Panc1 (cell line): ENCODE results near the gene FES.

ENCODE experiments used
- POLR2AphosphoS5 ChIP-seq: IDR thresholded peaks from 2 replicates; pipeline ENCODE4 v1.6.1; 2012; ENCODE audit warnings: mild to moderate bottlenecking, low read depth, low read length, moderate library complexity
- SIN3A ChIP-seq: IDR thresholded peaks from 2 replicates; pipeline ENCODE4 v1.6.1; 2012; ENCODE audit warnings: low read depth, mild to moderate bottlenecking, low read length, moderate library complexity, borderline replicate concordance; ENCODE audit not compliant: insufficient read depth
- TF ChIP-seq, protein P1 (sequence below): fragments of 450-650 bp; IDR thresholded peaks from 2 replicates; pipeline ENCODE4 v1.5.1; 2017; ENCODE audit warnings: mild to moderate bottlenecking
- TF ChIP-seq, protein P2 (sequence below), 2 experiments: IDR thresholded peaks; 2 replicates each; pipeline ENCODE4 v1.6.1; 2011 to 2012; ENCODE audit warnings: low read depth in 2 of 2, control low read depth in 1 of 2, low read length in 1 of 2, mild to moderate bottlenecking in 1 of 2, moderate library complexity in 1 of 2; ENCODE audit not compliant: insufficient read depth in 1 of 2

DNA sequence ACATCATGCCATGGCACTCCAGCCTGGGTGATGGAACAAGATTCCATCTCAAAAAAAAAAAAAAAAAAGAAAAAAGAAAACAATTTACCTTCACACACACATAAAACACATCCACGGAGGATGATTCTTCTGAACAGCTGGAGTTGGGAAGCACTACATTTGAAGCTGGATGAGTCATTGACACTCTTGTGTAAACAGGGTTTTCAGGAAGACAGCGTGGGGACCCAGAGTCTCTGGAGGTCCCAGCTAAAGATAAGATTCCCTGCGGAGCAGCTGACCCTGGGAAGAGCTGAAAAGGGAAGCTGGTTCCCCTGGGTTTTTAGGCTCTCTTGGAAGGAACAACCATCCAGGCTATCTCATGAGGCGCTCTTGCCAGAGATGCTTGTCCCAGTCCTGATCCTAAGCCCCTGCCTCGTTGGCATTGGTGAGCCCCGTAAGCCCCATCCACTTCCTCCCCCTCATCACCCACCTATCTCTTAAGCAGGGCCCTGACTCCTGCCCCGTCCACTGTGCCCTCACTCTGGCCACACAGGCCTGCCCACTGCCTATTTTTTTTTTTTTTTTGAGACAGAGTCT is 47.9 kb upstream of the FES start:
- TF ChIP-seq, protein P1, sequence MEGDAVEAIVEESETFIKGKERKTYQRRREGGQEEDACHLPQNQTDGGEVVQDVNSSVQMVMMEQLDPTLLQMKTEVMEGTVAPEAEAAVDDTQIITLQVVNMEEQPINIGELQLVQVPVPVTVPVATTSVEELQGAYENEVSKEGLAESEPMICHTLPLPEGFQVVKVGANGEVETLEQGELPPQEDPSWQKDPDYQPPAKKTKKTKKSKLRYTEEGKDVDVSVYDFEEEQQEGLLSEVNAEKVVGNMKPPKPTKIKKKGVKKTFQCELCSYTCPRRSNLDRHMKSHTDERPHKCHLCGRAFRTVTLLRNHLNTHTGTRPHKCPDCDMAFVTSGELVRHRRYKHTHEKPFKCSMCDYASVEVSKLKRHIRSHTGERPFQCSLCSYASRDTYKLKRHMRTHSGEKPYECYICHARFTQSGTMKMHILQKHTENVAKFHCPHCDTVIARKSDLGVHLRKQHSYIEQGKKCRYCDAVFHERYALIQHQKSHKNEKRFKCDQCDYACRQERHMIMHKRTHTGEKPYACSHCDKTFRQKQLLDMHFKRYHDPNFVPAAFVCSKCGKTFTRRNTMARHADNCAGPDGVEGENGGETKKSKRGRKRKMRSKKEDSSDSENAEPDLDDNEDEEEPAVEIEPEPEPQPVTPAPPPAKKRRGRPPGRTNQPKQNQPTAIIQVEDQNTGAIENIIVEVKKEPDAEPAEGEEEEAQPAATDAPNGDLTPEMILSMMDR: no peak
- TF ChIP-seq, protein P2, sequence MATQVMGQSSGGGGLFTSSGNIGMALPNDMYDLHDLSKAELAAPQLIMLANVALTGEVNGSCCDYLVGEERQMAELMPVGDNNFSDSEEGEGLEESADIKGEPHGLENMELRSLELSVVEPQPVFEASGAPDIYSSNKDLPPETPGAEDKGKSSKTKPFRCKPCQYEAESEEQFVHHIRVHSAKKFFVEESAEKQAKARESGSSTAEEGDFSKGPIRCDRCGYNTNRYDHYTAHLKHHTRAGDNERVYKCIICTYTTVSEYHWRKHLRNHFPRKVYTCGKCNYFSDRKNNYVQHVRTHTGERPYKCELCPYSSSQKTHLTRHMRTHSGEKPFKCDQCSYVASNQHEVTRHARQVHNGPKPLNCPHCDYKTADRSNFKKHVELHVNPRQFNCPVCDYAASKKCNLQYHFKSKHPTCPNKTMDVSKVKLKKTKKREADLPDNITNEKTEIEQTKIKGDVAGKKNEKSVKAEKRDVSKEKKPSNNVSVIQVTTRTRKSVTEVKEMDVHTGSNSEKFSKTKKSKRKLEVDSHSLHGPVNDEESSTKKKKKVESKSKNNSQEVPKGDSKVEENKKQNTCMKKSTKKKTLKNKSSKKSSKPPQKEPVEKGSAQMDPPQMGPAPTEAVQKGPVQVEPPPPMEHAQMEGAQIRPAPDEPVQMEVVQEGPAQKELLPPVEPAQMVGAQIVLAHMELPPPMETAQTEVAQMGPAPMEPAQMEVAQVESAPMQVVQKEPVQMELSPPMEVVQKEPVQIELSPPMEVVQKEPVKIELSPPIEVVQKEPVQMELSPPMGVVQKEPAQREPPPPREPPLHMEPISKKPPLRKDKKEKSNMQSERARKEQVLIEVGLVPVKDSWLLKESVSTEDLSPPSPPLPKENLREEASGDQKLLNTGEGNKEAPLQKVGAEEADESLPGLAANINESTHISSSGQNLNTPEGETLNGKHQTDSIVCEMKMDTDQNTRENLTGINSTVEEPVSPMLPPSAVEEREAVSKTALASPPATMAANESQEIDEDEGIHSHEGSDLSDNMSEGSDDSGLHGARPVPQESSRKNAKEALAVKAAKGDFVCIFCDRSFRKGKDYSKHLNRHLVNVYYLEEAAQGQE (IDR thresholded peaks at IDR 0.05; ENCODE audit: insufficient read depth in 1 of 2, low read depth in 2 of 2, low read length in 1 of 2): no peak
- no peak for TF ChIP-seq POLR2AphosphoS5
- no peak for TF ChIP-seq SIN3A
